ENCODE data around the gene STPG4.

The STPG4 gene

GRCh38 chr2:47087051-47087450 is 68.1 kb downstream of the STPG4 start:
- Histone ChIP-seq H3K27ac (ENCODE audit: low read depth, low read length) (no peak overlapping the region), H3K36me3 (ENCODE audit: control insufficient read depth, insufficient read depth, low read length) (no peaks in the 10 kb centered on the region), H3K4me3 (ENCODE audit: low read depth, low read length) (no peak overlapping the region), H3K4me1 (ENCODE audit: control insufficient read depth, insufficient read depth, low read length) (peaks cover 31% of the 10 kb centered on the region; the same call in 1 of the 2 replicates), H3K9me3 (ENCODE audit: control insufficient read depth, insufficient read depth, low read depth, low read length) (no peaks in the 10 kb centered on the region), H3K27me3 (ENCODE audit: control insufficient read depth, insufficient read depth, low read length) (peaks cover 4% of the 10 kb centered on the region; the same call in 1 of the 2 replicates), H3K9ac (ENCODE audit: low read length) (no peak overlapping the region)

- H3K4me1 ChIP-seq (ENCODE audit: control insufficient read depth, insufficient read depth, low read length) = peaks cover 31% of the 10 kb centered on the region; the same call in 1 of the 2 replicates
- no peaks in the 10 kb centered on the region for H3K9me3 ChIP-seq (ENCODE audit: control insufficient read depth, insufficient read depth, low read depth, low read length)
- no peak overlapping the region for H3K9ac ChIP-seq (ENCODE audit: low read length)
- peaks cover 4% of the 10 kb centered on the region; the same call in 1 of the 2 replicates for H3K27me3 ChIP-seq (ENCODE audit: control insufficient read depth, insufficient read depth, low read length)
- no peak overlapping the region for H3K27ac ChIP-seq (ENCODE audit: low read depth, low read length)
- no peak overlapping the region for H3K4me3 ChIP-seq (ENCODE audit: low read depth, low read length)
- H3K36me3 ChIP-seq (ENCODE audit: control insufficient read depth, insufficient read depth, low read length) = no peaks in the 10 kb centered on the region
These were observed 68.5 kb downstream of the STPG4 start for GRCh38 chr2:47086571-47086970.

- H3K9me3 ChIP-seq (ENCODE audit: control insufficient read depth, insufficient read depth, low read depth, low read length) = no peaks in the 10 kb centered on the region
- no peak overlapping the region for H3K9ac ChIP-seq (ENCODE audit: low read length)
- H3K27ac ChIP-seq (ENCODE audit: low read depth, low read length) = no peak overlapping the region
- H3K4me3 ChIP-seq (ENCODE audit: low read depth, low read length) = no peak overlapping the region
- H3K36me3 ChIP-seq (ENCODE audit: control insufficient read depth, insufficient read depth, low read length) = no peaks in the 10 kb centered on the region
- peaks cover 4% of the 10 kb centered on the region; the same call in 1 of the 2 replicates for H3K27me3 ChIP-seq (ENCODE audit: control insufficient read depth, insufficient read depth, low read length)
- H3K4me1 ChIP-seq (ENCODE audit: control insufficient read depth, insufficient read depth, low read length) = peaks cover 31% of the 10 kb centered on the region; the same call in 1 of the 2 replicates
These were observed 69.0 kb downstream of the STPG4 start for GRCh38 chr2:47086054-47086471.

- Histone ChIP-seq H3K27me3 (ENCODE audit: control insufficient read depth, insufficient read depth, low read length) (no peaks in the 10 kb centered on the region), H3K4me1 (ENCODE audit: control insufficient read depth, insufficient read depth, low read length) (peaks cover 30% of the 10 kb centered on the region)
These were observed 71.0 kb downstream of the STPG4 start for GRCh38 chr2:47083886-47084687.

GRCh38 chr2:47083485-47083884 is 71.6 kb downstream of the STPG4 start:
- Histone ChIP-seq H3K36me3 (ENCODE audit: control insufficient read depth, insufficient read depth, low read length) (no peaks in the 10 kb centered on the region), H3K27ac (ENCODE audit: low read depth, low read length) (no peak overlapping the region), H3K9me3 (ENCODE audit: control insufficient read depth, insufficient read depth, low read depth, low read length) (no peaks in the 10 kb centered on the region), H3K9ac (ENCODE audit: low read length) (no peak overlapping the region), H3K4me1 (ENCODE audit: control insufficient read depth, insufficient read depth, low read length) (peaks cover 30% of the 10 kb centered on the region), H3K4me3 (ENCODE audit: low read depth, low read length) (no peak overlapping the region), H3K27me3 (ENCODE audit: control insufficient read depth, insufficient read depth, low read length) (no peaks in the 10 kb centered on the region)

More at GRCh38 chr2:47083886-47084687, 71.0 kb downstream of the STPG4 start:
- Histone ChIP-seq H3K36me3 (ENCODE audit: control insufficient read depth, insufficient read depth, low read length) (no peaks in the 10 kb centered on the region), H3K4me3 (ENCODE audit: low read depth, low read length) (no peak overlapping the region), H3K27ac (ENCODE audit: low read depth, low read length) (no peak overlapping the region), H3K9ac (ENCODE audit: low read length) (no peak overlapping the region), H3K9me3 (ENCODE audit: control insufficient read depth, insufficient read depth, low read depth, low read length) (no peaks in the 10 kb centered on the region)

- Histone ChIP-seq H3K9ac (ENCODE audit: low read length) (no peak overlapping the region), H3K36me3 (ENCODE audit: control insufficient read depth, insufficient read depth, low read length) (no peaks in the 10 kb centered on the region), H3K9me3 (ENCODE audit: control insufficient read depth, insufficient read depth, low read depth, low read length) (no peaks in the 10 kb centered on the region), H3K27ac (ENCODE audit: low read depth, low read length) (no peak overlapping the region), H3K27me3 (ENCODE audit: control insufficient read depth, insufficient read depth, low read length) (no peaks in the 10 kb centered on the region), H3K4me1 (ENCODE audit: control insufficient read depth, insufficient read depth, low read length) (peaks cover 31% of the 10 kb centered on the region), H3K4me3 (ENCODE audit: low read depth, low read length) (no peak overlapping the region)
These were observed 72.1 kb downstream of the STPG4 start for GRCh38 chr2:47083005-47083404.

GRCh38 chr2:47080888-47081301 is 74.2 kb downstream of the STPG4 start:
- H3K4me1 ChIP-seq (ENCODE audit: control insufficient read depth, insufficient read depth, low read length) = peaks cover 49% of the 10 kb centered on the region

GRCh38 chr2:47079515-47080412 is 75.3 kb downstream of the STPG4 start:
- Histone ChIP-seq H3K27ac (ENCODE audit: low read depth, low read length) (no peak overlapping the region), H3K36me3 (ENCODE audit: control insufficient read depth, insufficient read depth, low read length) (no peaks in the 10 kb centered on the region), H3K27me3 (ENCODE audit: control insufficient read depth, insufficient read depth, low read length) (no peaks in the 10 kb centered on the region), H3K9me3 (ENCODE audit: control insufficient read depth, insufficient read depth, low read depth, low read length) (no peaks in the 10 kb centered on the region), H3K4me3 (ENCODE audit: low read depth, low read length) (no peak overlapping the region), H3K4me1 (ENCODE audit: control insufficient read depth, insufficient read depth, low read length) (peaks cover 46% of the 10 kb centered on the region), H3K9ac (ENCODE audit: low read length) (no peak overlapping the region)

More at GRCh38 chr2:47080888-47081301, 74.2 kb downstream of the STPG4 start:
- Histone ChIP-seq H3K27me3 (ENCODE audit: control insufficient read depth, insufficient read depth, low read length) (no peaks in the 10 kb centered on the region), H3K36me3 (ENCODE audit: control insufficient read depth, insufficient read depth, low read length) (no peaks in the 10 kb centered on the region), H3K9me3 (ENCODE audit: control insufficient read depth, insufficient read depth, low read depth, low read length) (no peaks in the 10 kb centered on the region), H3K4me3 (ENCODE audit: low read depth, low read length) (no peak overlapping the region), H3K9ac (ENCODE audit: low read length) (no peak overlapping the region), H3K27ac (ENCODE audit: low read depth, low read length) (no peak overlapping the region)

- no peak overlapping the region for H3K27ac ChIP-seq (ENCODE audit: low read depth, low read length)
- H3K36me3 ChIP-seq (ENCODE audit: control insufficient read depth, insufficient read depth, low read length) = no peaks in the 10 kb centered on the region
- H3K9ac ChIP-seq (ENCODE audit: low read length) = no peak overlapping the region
- no peak overlapping the region for H3K4me3 ChIP-seq (ENCODE audit: low read depth, low read length)
- no peaks in the 10 kb centered on the region for H3K9me3 ChIP-seq (ENCODE audit: control insufficient read depth, insufficient read depth, low read depth, low read length)
- H3K4me1 ChIP-seq (ENCODE audit: control insufficient read depth, insufficient read depth, low read length) = peaks cover 46% of the 10 kb centered on the region
- no peaks in the 10 kb centered on the region for H3K27me3 ChIP-seq (ENCODE audit: control insufficient read depth, insufficient read depth, low read length)
These were observed 76.3 kb downstream of the STPG4 start for GRCh38 chr2:47078541-47079482.

GRCh38 chr2:47077442-47078117 is 77.5 kb downstream of the STPG4 start:
- no peaks in the 10 kb centered on the region for H3K27me3 ChIP-seq (ENCODE audit: control insufficient read depth, insufficient read depth, low read length)
- no peaks in the 10 kb centered on the region for H3K36me3 ChIP-seq (ENCODE audit: control insufficient read depth, insufficient read depth, low read length)
- no peak overlapping the region for H3K4me3 ChIP-seq (ENCODE audit: low read depth, low read length)
- peak overlapping the region; percentile 50; the same call in 1 of the 2 replicates for H3K27ac ChIP-seq (ENCODE audit: low read depth, low read length)
- H3K9ac ChIP-seq (ENCODE audit: low read length) = peak overlapping the region; percentile 58
- H3K4me1 ChIP-seq (ENCODE audit: control insufficient read depth, insufficient read depth, low read length) = peaks cover 48% of the 10 kb centered on the region
- no peaks in the 10 kb centered on the region for H3K9me3 ChIP-seq (ENCODE audit: control insufficient read depth, insufficient read depth, low read depth, low read length)
